Fibroblast of lung (primary cell): ENCODE data around the gene CREB5. TPM values are rescaled to one million over a fixed set of nuclear protein-coding genes. Genes with fewer than 3 reads are reported as not detected.

ENCODE experiments used
- DNase-seq, 2 donors: peaks; one replicate each; pipeline versions ENCODE4 v3.0.0 to v3.0.0-alpha.2; 2010; ENCODE audit warnings: low read depth in 2 of 2
- H2AFZ ChIP-seq: 2 replicates; pipeline ENCODE4 v1.5.1; 2012; ENCODE audit warnings: low read length, control low read depth, inconsistent platforms
- H3K27ac ChIP-seq: 2 replicates; pipeline ENCODE4 v1.5.1; 2011; ENCODE audit warnings: low read length, control low read depth; ENCODE audit not compliant: insufficient read depth
- H3K27me3 ChIP-seq: 2 replicates; pipeline ENCODE4 v1.5.1; 2011; ENCODE audit warnings: mild to moderate bottlenecking, low read length; ENCODE audit not compliant: control insufficient read depth, insufficient read depth
- H3K36me3 ChIP-seq: 2 replicates; pipeline ENCODE4 v1.5.1; 2011; ENCODE audit warnings: low read length; ENCODE audit not compliant: control insufficient read depth, insufficient read depth
- H3K4me1 ChIP-seq: 2 replicates; pipeline ENCODE4 v1.5.1; 2011; ENCODE audit warnings: low read length; ENCODE audit not compliant: control insufficient read depth, insufficient read depth; ENCODE audit errors: extremely low read depth
- H3K4me2 ChIP-seq: 2 replicates; pipeline ENCODE4 v1.5.1; 2011; ENCODE audit warnings: low read length, control low read depth; ENCODE audit not compliant: insufficient read depth; ENCODE audit errors: extremely low read depth
- H3K4me3 ChIP-seq, 4 experiments: fragments of 200-600 bp in 1 of 4; sonication (generic) in 1 of 4; replicated peaks in 1 of 4; 2 replicates each; pipeline ENCODE4 v1.5.1; 2011 to 2016; ENCODE audit warnings: low read length in 4 of 4, low read depth in 3 of 4, mild to moderate bottlenecking in 3 of 4, control low read depth in 2 of 4, inconsistent platforms in 1 of 4, mixed read lengths in 1 of 4; ENCODE audit not compliant: insufficient read depth in 1 of 4; ENCODE audit errors: control extremely low read depth in 1 of 4
- H3K79me2 ChIP-seq: 2 replicates; pipeline ENCODE4 v1.5.1; 2012; ENCODE audit warnings: mild to moderate bottlenecking, low read length, inconsistent platforms; ENCODE audit not compliant: control insufficient read depth, insufficient read depth
- H3K9ac ChIP-seq: 2 replicates; pipeline ENCODE4 v1.5.1; 2011; ENCODE audit warnings: mild to moderate bottlenecking, low read length, control low read depth; ENCODE audit not compliant: insufficient read depth
- H3K9me3 ChIP-seq: 2 replicates; pipeline ENCODE4 v1.5.1; 2012; ENCODE audit warnings: low read depth, low read length; ENCODE audit not compliant: control insufficient read depth, insufficient read depth
- H4K20me1 ChIP-seq: 2 replicates; pipeline ENCODE4 v1.5.1; 2011; ENCODE audit warnings: low read length; ENCODE audit not compliant: control insufficient read depth, insufficient read depth; ENCODE audit errors: extremely low read depth
- CTCF ChIP-seq, 2 donors: IDR thresholded peaks in 1 of 2; conservative IDR thresholded peaks in 1 of 2; 1 replicate in 1 of 2; 2 replicates in 1 of 2; pipeline ENCODE4 v1.5.1; 2011 to 2012; ENCODE audit warnings: low read length in 2 of 2, control low read depth in 1 of 2, inconsistent platforms in 1 of 2, low read depth in 1 of 2, mild to moderate bottlenecking in 1 of 2
- EZH2 ChIP-seq: IDR thresholded peaks from 2 replicates; pipeline ENCODE4 v1.5.1; 2012; ENCODE audit warnings: low read length, control low read depth, mild to moderate bottlenecking; ENCODE audit errors: missing control alignments
- polyA plus RNA-seq, 2 donors: library from polyadenylated mRNA; depleted of rRNA in 1 of 2; stranded (reverse) in 1 of 2; unstranded in 1 of 2; fragments of >200 nt; gene quantifications; 2 replicates each; pipeline ENCODE4 v1.2.1, GENCODE V29; 2011 to 2012; ENCODE audit warnings: missing spikeins in 1 of 2
- total RNA-seq: library from RNA; depleted of rRNA; stranded (reverse); fragments of >200 nt; gene quantifications from 2 replicates; pipeline ENCODE4 v1.2.1, GENCODE V29; 2014

The CREB5 gene
- total and polyA plus RNA-seq, 2 donors (not counting 1 experiment from before 2014, with no cell fraction given), result 8.2 to 28.4 TPM

GRCh38 chr7:28836716-28837115 lies 424.4 kb downstream of the CREB5 start:
- Histone ChIP-seq H3K4me2 (no peak overlapping the region), H3K4me3 (no peak overlapping the region), H3K36me3 (no peaks in the 10 kb centered on the region), H4K20me1 (no peaks in the 10 kb centered on the region), H3K9me3 (no peaks in the 10 kb centered on the region), H3K9ac (no peak overlapping the region), H2AFZ (no peak overlapping the region), H3K27me3 (no peaks in the 10 kb centered on the region), H3K79me2 (no peaks in the 10 kb centered on the region), H3K27ac (no peak overlapping the region), H3K4me1 (no peaks in the 10 kb centered on the region)
- TF ChIP-seq CTCF (conservative IDR thresholded peaks at IDR 0.05 in 1 of 2, IDR thresholded peaks at IDR 0.05 in 1 of 2; ENCODE audit: low read depth in 1 of 2, low read length in 2 of 2), result no peak
- no peak for TF ChIP-seq EZH2
- DNase-seq, result no peak

- Histone ChIP-seq H3K4me1 (no peaks in the 10 kb centered on the region), H3K9ac (no peak overlapping the region), H3K4me3 (no peak overlapping the region), H3K9me3 (no peaks in the 10 kb centered on the region), H3K27me3 (no peaks in the 10 kb centered on the region), H3K79me2 (no peaks in the 10 kb centered on the region), H3K4me2 (no peak overlapping the region), H2AFZ (no peak overlapping the region), H4K20me1 (no peaks in the 10 kb centered on the region), H3K27ac (no peak overlapping the region), H3K36me3 (no peaks in the 10 kb centered on the region)
- TF ChIP-seq EZH2 (no peak), CTCF (conservative IDR thresholded peaks at IDR 0.05 in 1 of 2, IDR thresholded peaks at IDR 0.05 in 1 of 2; ENCODE audit: low read depth in 1 of 2, low read length in 2 of 2) (no peak)
- no peak for DNase-seq
These were observed 424.9 kb downstream of the CREB5 start for GRCh38 chr7:28837216-28837615.

GRCh38 chr7:28840592-28840995 lies 428.3 kb downstream of the CREB5 start:
- no peak overlapping the region for H3K4me2 ChIP-seq
- no peaks in the 10 kb centered on the region for H3K4me1 ChIP-seq
- H3K36me3 ChIP-seq, result no peaks in the 10 kb centered on the region
- no peaks in the 10 kb centered on the region for H3K79me2 ChIP-seq
- no peak overlapping the region for H3K27ac ChIP-seq
- TF ChIP-seq CTCF (conservative IDR thresholded peaks at IDR 0.05 in 1 of 2, IDR thresholded peaks at IDR 0.05 in 1 of 2; ENCODE audit: low read depth in 1 of 2, low read length in 2 of 2), result peak; percentile 40 to 65
- TF ChIP-seq EZH2, result no peak
- no peak overlapping the region for H3K4me3 ChIP-seq
- peaks cover 2% of the 10 kb centered on the region for H3K27me3 ChIP-seq
- no peak overlapping the region for H3K9ac ChIP-seq
- H2AFZ ChIP-seq, result no peak overlapping the region
- no peaks in the 10 kb centered on the region for H3K9me3 ChIP-seq
- peak in 1 of 2 donors; percentile 12 for DNase-seq
- no peaks in the 10 kb centered on the region for H4K20me1 ChIP-seq
